ENCODE data around the gene KCTD13. TPM values are rescaled to one million over a fixed set of nuclear protein-coding genes. Genes with fewer than 3 reads are reported as not detected.
"Not testable (repeated sequence)": the region's sequence is repeated elsewhere in the genome, so short reads cannot be mapped to it uniquely, and the experiment has no call there.

KCTD13 gene
- total RNA-seq, 1 donor from 2014 or later, result 302 TPM

- H3K4me1 ChIP-seq, result no peaks in the 10 kb centered on the region
- no peaks in the 10 kb centered on the region for H3K9me3 ChIP-seq
- no peak for TF ChIP-seq CTCF (IDR thresholded peaks at IDR 0.05)
- peaks cover 4% of the 10 kb centered on the region for H3K27me3 ChIP-seq
- H3K4me3 ChIP-seq, result no peak overlapping the region
- DNase-seq (ENCODE audit: low spot score in 2 of 2), result no peak
- intact Hi-C loops (cut with DNase I), result no loop called here
- no peak overlapping the region for H3K27ac ChIP-seq
- no peaks in the 10 kb centered on the region for H3K36me3 ChIP-seq
Measured at GRCh38 chr16:29893553-29893952, 32.5 kb downstream of the KCTD13 start.

GRCh38 chr16:29892458-29892813 is 33.6 kb downstream of the KCTD13 start:
- no peaks in the 10 kb centered on the region for H3K36me3 ChIP-seq
- no peak overlapping the region for H3K4me3 ChIP-seq
- DNase-seq (ENCODE audit: low spot score in 2 of 2), result no peak
- no peaks in the 10 kb centered on the region for H3K9me3 ChIP-seq
- intact Hi-C loops (cut with DNase I), result no loop called here
- H3K27ac ChIP-seq, result no peak overlapping the region
- TF ChIP-seq CTCF (IDR thresholded peaks at IDR 0.05), result no peak
- H3K27me3 ChIP-seq, result no peaks in the 10 kb centered on the region
- no peaks in the 10 kb centered on the region for H3K4me1 ChIP-seq

- Histone ChIP-seq H3K27me3 (no peaks in the 10 kb centered on the region), H3K4me3 (no peak overlapping the region), H3K36me3 (no peaks in the 10 kb centered on the region), H3K27ac (no peak overlapping the region), H3K4me1 (no peaks in the 10 kb centered on the region), H3K9me3 (no peaks in the 10 kb centered on the region)
- intact Hi-C loops (cut with DNase I), result no loop called here
- TF ChIP-seq CTCF (IDR thresholded peaks at IDR 0.05), result no peak
- DNase-seq (ENCODE audit: low spot score in 2 of 2), result no peak
Measured at GRCh38 chr16:29891525-29892457, 34.2 kb downstream of the KCTD13 start.

DNA sequence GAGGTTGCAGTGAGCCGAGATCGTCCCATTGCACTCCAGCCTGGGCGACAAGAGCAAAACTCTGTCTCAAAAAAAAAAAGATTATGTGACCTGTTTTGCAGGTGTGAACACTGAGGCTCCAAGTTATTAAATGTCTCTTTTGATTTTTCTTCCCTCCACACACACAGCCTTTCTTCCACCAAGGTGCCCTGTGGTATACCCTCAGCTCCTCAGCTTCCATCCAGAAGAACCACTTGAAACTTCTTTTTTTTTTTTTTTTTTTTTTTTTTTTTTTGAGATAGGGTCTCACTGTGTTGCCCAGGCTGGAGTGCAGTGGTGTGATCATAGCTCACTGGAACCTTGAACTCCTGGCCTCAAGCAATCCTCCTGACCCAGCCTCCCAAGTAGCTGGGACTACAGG is 36.7 kb downstream of the KCTD13 start:
- H3K27ac ChIP-seq; intact Hi-C loops (cut with DNase I); H3K36me3 ChIP-seq; H3K9me3 ChIP-seq; H3K4me3 ChIP-seq; H3K4me1 ChIP-seq; DNase-seq (ENCODE audit: low spot score in 2 of 2); H3K27me3 ChIP-seq: not testable (repeated sequence)

DNA sequence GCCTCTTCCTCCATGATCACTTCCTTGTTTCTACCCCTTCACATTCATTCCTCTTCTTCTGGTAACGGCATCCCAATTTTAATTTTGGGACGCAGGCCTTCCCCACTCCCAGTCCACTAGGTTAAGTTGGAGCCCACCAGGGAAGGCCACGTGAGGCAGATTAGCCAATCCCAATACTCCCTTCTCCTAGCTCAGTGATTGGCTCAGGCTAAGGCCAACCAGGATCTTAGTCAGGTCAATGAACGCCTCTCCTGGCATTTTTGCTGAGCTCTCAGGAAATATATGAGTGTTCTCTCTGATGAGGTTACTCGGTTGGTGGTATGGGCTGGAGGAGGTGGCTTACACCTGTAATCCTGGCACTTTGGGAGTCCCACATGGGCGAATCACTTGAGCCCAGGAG is 42.0 kb downstream of the KCTD13 start:
- Histone ChIP-seq H3K9me3 (no peaks in the 10 kb centered on the region), H3K27ac (no peak overlapping the region), H3K4me1 (no peaks in the 10 kb centered on the region), H3K4me3 (no peak overlapping the region), H3K27me3 (no peaks in the 10 kb centered on the region), H3K36me3 (no peaks in the 10 kb centered on the region)
- DNase-seq (ENCODE audit: low spot score in 2 of 2), result no peak
- intact Hi-C loops (cut with DNase I), result no loop called here
- no peak for TF ChIP-seq CTCF (IDR thresholded peaks at IDR 0.05)

- intact Hi-C loops (cut with DNase I), result no loop called here
- Histone ChIP-seq H3K27ac (no peak overlapping the region), H3K4me1 (peaks cover 0 to 4% of the 10 kb centered on the region in 2 donors), H3K27me3 (peaks cover 17% of the 10 kb centered on the region), H3K4me3 (no peak overlapping the region), H3K9me3 (no peaks in the 10 kb centered on the region), H3K36me3 (no peaks in the 10 kb centered on the region)
- no peak for DNase-seq (ENCODE audit: low spot score in 2 of 2)
- TF ChIP-seq CTCF (IDR thresholded peaks at IDR 0.05), result no peak
Measured at GRCh38 chr16:29881050-29881449, 45.0 kb downstream of the KCTD13 start.

Measured in ascending aorta (tissue), 2 donors.